Measurements from ENCODE around the gene TIMP2.

The TIMP2 gene

DNA sequence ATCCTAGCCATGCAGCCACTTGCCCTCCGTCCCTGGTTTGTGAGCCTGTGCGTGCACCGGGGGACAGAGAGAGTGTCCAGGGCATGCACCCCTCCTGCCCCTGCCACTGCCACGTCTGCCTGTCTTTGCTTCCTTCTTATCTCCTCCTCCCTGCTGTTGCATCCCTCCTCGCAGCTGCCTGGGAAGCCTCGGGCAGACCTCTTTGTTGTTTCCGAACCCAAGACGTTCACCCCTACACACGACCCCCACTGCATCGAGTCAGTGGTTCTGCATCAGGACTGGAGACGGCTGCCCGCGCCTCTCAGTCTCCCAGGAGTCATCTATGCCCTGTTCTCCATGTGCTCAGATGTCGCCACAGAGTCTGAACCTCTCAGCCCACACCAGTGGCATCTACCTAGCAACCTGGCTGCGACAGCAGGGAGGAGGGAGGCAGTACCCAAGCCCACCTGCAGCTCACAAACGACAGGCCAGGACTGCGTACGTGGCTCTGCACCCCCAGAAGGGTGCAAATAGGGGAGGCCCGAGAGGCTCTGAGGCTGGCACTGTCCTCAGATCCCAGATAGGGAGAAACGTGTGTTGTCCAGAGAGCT, 5.2 kb downstream of the TIMP2 start:
- Histone ChIP-seq H3K36me3 (ENCODE audit: control insufficient read depth, insufficient read depth, low read length) (no peaks in the 10 kb centered on the region), H3K27me3 (replicated peaks; ENCODE audit: control insufficient read depth, insufficient read depth, low read length) (no peaks in the 10 kb centered on the region; the same call in none of the 2 replicates), H3K4me3 (replicated peaks; ENCODE audit: low read depth, low read length) (no peak overlapping the region)
- no peak for DNase-seq (ENCODE audit: extremely low read depth, insufficient read length)
- no peak for TF ChIP-seq CTCF (IDR thresholded peaks at IDR 0.05; ENCODE audit: insufficient read depth, low read length, poor library complexity, severe bottlenecking)

DNA sequence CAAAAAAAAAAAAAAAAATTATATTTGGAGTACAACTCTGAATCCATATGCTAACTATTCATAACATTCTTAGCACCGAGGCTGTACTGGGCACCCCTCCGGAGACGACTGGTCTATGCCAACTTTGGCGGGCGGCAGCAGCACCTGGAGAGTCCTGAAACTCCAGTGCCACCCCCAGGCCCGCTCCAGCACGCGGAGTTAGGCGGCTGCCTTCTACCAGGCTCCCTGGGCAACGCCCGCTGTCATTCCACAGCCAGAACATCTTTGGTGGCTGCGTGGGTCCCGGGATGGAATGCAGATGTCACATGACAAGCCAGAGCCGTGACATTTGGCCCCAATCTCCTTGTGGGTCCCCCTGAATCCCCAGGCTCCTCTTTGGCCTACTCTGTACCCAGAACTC, 6.2 kb downstream of the TIMP2 start:
- H3K4me3 ChIP-seq (replicated peaks; ENCODE audit: low read depth, low read length) = no peak overlapping the region
- H3K36me3 ChIP-seq (ENCODE audit: control insufficient read depth, insufficient read depth, low read length) = no peaks in the 10 kb centered on the region
- H3K27me3 ChIP-seq (replicated peaks; ENCODE audit: control insufficient read depth, insufficient read depth, low read length) = no peaks in the 10 kb centered on the region; the same call in none of the 2 replicates
- DNase-seq (ENCODE audit: extremely low read depth, insufficient read length) = no peak
- TF ChIP-seq CTCF (IDR thresholded peaks at IDR 0.05; ENCODE audit: insufficient read depth, low read length, poor library complexity, severe bottlenecking) = no peak

DNA sequence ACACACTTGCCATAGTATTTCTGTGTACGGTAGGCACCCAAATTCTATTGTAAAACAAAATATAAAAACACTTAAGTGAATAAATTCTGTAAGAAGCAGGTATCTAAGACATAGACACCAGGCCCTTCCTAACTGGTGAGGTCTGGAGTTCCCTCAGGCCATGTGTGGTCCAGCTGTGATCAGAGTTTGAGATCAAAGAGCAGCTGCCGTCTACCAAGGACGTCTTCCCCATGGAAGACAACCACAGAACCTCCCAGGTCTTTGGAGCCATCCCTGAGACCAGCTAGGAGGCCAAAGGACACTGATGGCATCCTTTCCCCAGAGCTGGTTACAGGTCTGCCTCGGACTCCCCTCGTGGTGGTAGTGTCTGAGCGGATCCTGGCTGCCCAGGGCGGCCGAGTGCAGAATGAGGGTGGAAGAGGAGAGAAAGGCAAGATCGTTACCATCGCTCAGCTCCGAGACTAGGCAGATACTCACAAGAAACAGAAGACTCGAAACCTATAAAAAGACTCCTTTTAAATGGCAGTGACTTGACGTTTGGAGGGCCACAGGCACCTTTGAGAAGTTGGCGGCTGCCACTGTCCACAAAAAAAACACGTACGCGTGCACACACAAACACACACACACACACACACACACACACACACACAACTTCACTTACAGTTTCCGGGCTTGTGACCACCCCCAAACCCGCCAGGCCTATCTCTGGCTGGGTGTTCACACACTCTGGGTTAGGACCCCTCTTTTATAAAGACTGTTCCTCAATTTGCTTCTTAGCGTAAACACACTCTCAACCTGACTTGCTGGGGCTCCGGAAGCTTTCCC, 7.5 kb downstream of the TIMP2 start:
- Histone ChIP-seq H3K27me3 (replicated peaks; ENCODE audit: control insufficient read depth, insufficient read depth, low read length) (no peaks in the 10 kb centered on the region; the same call in none of the 2 replicates), H3K36me3 (ENCODE audit: control insufficient read depth, insufficient read depth, low read length) (no peaks in the 10 kb centered on the region), H3K4me3 (replicated peaks; ENCODE audit: low read depth, low read length) (no peak overlapping the region)
- TF ChIP-seq CTCF (IDR thresholded peaks at IDR 0.05; ENCODE audit: insufficient read depth, low read length, poor library complexity, severe bottlenecking) = no peak
- no peak for DNase-seq (ENCODE audit: extremely low read depth, insufficient read length)

DNA sequence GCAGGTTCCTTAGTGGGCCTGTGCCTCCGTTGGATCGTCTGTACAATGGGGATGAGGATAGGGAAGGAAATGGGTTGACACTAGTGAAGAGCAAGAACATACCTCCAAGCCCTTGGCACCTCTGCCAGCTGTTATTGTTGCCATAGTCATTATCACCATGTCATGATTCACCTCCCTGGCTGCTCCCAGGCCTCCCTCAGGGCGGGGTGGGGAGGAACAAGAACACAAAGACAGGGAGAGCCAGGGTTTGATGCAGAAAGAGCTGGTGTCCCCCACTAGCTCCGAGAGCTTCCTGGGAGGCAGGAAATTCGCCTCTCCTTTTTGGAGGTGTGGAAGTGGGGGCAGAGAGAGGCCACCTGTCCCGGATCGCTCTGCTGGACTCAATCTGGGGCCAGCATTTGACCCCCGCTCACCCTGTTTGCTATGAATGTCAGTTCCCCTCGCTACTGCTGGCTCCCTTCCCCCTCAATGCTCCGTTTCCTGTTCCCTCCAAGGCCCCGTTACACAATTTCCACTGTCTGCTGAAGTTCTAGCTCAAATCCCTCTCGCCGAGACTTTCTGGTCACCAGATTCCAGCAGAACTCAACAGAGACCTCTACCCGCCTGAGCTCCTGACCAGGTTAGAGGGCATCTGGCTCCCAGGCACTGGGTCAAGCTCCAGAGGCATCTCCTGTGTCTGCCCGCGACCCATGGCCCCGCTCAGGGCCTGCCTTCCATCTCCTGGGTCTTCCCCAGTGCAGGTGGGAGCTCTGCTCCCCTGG, 9.1 kb downstream of the TIMP2 start:
- H3K4me3 ChIP-seq (replicated peaks; ENCODE audit: low read depth, low read length) = no peak overlapping the region
- no peaks in the 10 kb centered on the region; the same call in none of the 2 replicates for H3K27me3 ChIP-seq (replicated peaks; ENCODE audit: control insufficient read depth, insufficient read depth, low read length)
- TF ChIP-seq CTCF (IDR thresholded peaks at IDR 0.05; ENCODE audit: insufficient read depth, low read length, poor library complexity, severe bottlenecking) = no peak
- DNase-seq (ENCODE audit: extremely low read depth, insufficient read length) = no peak
- no peaks in the 10 kb centered on the region for H3K36me3 ChIP-seq (ENCODE audit: control insufficient read depth, insufficient read depth, low read length)

DNA sequence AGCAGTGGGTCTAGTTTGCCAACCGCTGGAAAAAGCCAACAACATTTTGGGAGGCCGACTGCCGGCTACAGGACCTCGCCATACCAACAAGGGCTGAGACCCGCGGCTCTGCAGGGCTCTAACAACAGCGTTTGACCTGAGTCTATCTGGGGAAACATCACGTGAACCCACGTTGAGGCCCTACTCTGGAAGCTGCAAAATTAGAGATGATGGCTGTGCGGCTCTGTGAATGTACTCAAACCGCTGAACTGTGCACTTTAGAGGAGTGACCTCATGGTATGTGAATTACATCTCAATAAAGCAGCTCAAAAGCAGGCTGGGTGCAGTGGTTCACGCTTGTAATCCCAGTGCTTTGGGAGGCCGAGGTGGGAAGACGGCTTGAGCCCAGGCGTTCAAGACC, 12.1 kb downstream of the TIMP2 start:
- TF ChIP-seq CTCF (IDR thresholded peaks at IDR 0.05; ENCODE audit: insufficient read depth, low read length, poor library complexity, severe bottlenecking) = no peak
- Histone ChIP-seq H3K4me3 (replicated peaks; ENCODE audit: low read depth, low read length) (no peak overlapping the region), H3K36me3 (ENCODE audit: control insufficient read depth, insufficient read depth, low read length) (no peaks in the 10 kb centered on the region), H3K27me3 (replicated peaks; ENCODE audit: control insufficient read depth, insufficient read depth, low read length) (no peaks in the 10 kb centered on the region; the same call in 1 of the 2 replicates)
- DNase-seq (ENCODE audit: extremely low read depth, insufficient read length) = no peak

All from GM06990 (cell line).